GM19463 (cell line): ENCODE data around the gene HS6ST3.
"Not testable (repeated sequence)": the region's sequence is repeated elsewhere in the genome, so short reads cannot be mapped to it uniquely, and the experiment has no call there.

Experiments
- ATAC-seq: cut with Tn5 transposase; IDR thresholded peaks from one replicate; pipeline ENCODE4 v1.9.1; 2021; ENCODE audit warnings: mild to moderate bottlenecking, moderate library complexity; ENCODE audit not compliant: unreplicated experiment

The HS6ST3 gene

DNA sequence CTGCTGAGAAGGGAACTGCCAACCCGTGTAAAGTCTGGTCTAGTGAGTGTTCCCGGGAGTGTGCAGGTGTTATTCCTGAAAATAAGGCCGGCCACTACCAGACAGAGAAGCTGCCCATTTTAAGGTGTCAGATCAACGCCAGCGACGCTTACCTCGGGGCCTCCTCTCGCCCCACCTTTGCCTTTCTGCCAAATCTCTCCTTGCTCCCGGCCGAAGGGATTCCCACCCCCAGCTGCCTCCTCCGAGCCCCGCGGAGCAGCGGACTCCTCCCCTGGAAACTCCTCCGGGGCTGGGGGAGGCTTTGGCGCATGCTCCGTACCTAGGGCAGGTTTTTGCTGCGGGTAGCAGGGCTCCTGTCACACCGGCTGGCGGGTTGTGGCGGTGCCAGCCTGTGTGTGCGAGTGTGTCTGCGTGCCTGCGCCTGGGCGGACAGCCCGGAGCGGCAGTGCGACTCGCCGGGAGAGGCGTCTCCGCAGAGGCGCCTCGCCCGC is at the start of gene HS6ST3:
Gene HS6ST3 (plus strand): TSS at position 359 of the 491 bp plus-strand sequence.
- ATAC-seq = peak; percentile 38

DNA sequence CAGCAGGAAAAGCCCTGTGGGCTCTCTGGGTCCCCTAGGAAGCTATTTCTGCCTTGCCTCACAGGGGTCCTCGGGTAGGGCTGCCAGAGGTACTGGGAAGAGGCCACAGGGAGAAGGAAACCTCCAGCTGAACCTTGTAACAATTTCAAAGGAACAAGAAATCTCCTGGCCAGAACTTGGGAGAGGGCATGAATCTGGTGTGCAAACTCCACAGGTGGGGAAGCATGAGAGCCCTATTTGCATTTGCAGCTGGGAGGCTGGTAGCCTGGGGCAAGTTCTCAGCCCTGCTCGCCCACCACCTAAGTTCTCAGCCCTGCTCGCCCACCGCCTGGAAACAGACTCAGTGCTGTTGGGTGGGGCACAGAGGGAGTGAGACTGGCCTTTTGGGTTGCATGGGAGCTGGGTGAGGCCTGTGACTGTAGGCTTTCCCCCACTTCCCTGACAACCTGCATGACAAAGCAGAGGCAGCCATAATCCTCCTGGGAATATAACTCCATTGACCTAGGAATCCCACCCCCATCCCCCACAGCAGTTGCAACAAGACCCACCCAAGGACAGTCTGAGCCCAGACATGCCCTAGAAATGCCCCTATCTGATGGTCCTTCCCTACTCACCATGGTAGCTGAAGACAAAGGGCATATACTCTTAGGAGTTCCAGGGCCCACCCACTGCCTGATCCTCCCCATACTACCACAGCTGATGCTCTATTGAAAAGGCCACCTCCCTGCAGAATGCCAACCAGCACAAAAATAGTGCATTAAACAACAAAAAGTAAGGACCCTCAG is 48.4 kb upstream of the HS6ST3 start:
- ATAC-seq = no peak

DNA sequence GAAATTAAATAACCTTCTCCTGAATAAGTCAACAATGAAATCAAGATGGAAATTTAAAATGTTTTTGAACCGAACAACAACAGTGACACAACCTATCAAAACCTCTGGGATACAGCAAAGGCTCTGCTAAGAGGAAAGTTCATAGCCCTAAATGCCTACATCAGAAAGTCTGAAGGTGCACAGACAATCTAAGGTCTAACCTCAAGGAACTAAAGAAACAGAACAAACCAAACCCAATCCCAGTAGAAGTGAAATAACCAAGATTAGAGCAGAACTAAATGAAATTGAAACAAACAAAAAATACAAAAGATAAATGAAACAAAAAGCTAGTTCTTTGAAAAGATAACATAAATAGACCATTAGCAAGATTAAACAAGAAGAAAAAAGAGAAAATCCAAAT is 45.7 kb upstream of the HS6ST3 start:
- ATAC-seq = no peak

DNA sequence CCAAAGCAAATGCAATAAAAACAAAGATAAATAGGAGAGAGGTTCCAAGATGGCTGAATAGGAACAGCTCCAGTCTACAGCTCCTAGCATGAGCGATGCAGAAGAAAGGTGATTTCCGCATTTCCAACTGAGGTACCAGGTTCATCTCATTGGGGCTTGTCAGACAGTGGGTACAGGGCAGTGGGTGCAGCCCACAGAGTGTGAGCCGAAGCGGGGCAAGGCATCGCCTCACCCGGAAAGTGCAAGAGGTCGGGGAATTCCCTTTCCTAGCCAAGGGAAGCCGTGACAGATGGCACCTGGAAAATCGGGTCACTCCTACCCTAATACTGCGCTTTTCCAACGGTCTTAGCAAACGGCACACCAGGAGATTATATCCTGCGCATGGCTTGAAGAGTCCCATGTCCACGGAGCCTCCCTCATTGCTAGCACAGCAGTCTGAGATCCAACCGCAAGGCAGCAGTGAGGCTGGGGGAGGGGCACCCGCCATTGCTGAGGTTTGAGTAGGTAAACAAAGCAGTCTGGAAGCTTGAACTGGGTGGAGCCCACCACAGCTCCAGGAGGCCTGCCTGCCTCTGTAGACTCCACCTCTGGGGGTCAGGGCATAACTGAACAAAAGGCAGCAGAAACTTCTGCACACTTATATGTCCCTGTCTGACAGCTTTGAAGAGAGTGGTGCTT is 43.3 kb upstream of the HS6ST3 start:
- not testable (repeated sequence) for ATAC-seq

DNA sequence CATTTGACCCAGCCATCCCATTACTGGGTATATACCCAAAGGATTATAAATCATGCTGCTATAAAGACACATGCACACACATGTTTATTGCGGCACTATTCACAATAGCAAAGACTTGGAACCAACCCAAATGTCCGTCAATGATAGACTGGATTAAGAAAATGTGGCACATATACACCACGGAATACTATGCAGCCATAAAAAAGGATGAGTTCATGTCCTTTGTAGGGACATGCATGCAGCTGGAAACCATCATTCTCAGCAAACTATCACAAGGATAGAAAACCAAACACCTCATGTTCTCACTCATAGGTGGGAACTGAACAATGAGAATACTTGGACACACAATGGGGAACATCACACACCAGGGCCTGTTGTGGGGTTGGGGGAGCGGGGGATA is 39.0 kb upstream of the HS6ST3 start:
- ATAC-seq = not testable (repeated sequence)

GRCh38 chr13:96051491-96051890 is 38.4 kb upstream of the HS6ST3 start:
- ATAC-seq = not testable (repeated sequence)

DNA sequence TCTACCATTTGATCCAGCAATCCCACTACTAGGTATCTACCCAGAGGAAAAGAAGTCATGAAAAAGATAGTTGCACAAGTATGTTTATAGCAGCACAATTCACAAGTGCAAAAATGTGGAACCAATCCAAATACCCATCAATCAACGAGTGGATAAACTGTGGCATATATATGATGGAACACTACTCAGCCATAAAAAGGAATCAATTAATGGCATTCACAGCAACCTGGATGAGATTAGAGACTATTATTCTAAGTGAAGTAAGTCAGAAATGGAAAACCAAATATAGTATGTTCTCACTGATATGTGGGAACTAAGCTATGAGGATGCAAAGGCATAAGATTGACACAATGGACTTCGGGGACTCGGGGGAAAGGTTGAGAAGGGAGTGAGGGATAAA is 38.0 kb upstream of the HS6ST3 start:
- not testable (repeated sequence) for ATAC-seq

DNA sequence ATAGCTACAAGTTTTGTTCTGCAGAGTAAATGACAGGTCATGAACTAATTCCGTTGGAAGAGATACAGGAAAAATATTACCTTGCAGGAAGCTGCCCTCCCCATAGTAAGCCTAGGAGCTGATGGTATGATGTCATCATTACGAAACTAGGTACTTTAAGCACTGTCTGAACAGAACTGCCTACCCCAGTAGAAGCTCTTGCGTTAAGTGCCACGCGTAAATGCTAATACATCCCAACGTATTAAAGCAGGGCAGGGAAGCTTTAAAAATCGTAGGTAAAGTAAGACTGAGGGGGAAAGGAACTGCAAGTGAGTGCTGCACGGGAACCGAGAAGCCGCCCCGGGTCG is 37.3 kb upstream of the HS6ST3 start:
- peak; percentile 37 for ATAC-seq

DNA sequence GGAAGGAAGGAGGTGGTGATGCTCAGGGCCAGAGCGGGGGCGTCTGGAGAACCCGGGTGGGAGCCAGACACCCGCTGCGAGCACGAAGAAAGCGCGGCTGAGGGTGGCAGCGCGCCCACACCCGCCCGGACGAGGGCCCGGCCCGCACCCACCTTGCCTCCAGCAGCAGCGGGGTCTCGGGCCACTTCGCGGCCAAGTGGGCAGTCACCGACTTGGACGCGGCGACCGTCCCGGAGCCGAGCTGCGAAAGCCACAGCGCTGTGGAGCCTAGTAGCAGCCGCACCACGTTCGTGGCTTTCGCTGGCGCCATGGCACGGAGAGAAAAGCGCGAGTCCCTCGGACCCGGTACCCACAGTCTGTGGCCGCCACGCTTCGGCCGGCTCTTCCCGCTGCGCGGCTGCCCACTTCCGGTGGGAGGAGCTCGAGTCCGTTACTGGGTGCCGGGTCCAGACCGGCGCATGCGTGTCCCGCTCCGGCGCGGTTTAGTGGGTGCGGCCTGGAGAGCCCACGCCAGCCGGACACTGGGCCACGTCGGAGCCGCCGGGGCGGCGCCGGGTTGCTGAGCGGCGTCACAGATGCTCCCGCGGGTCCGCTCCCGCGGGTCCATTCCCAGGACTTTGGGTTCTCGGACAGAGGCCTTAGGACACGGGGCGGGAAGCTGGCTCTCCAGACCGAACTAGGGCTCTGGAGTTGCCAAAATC is 36.8 kb upstream of the HS6ST3 start, which contains the start of gene UGGT2:
Gene UGGT2 (minus strand): TSS at position 399 of the 701 bp plus-strand sequence. CDS start 89 bp downstream, at position 310.
- ATAC-seq = peak; percentile 97

- no peak for ATAC-seq
These were observed 24.1 kb upstream of the HS6ST3 start for GRCh38 chr13:96065849-96066248.

DNA sequence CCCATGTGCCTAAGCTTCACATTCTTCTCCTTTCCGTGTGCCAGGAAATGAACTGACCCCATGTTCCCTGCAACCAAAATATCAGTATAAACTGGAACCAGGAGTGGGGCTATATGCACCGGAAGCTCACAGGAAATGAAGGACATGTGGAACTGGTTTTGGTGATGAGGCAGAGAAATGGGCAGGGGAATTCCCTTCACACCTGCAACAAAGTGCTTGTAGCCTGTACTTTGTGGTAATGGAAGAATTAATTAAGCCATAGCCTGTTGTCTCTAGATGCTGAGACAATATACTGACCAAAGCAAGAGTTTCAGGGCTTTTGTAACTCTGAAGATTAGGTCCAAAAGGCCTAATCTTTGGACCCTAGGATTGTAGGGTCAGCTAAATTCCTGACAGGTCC is 21.2 kb upstream of the HS6ST3 start:
- ATAC-seq = no peak

GRCh38 chr13:96071504-96071903 is 18.4 kb upstream of the HS6ST3 start:
- no peak for ATAC-seq

GRCh38 chr13:96072392-96072791 is 17.5 kb upstream of the HS6ST3 start:
- no peak for ATAC-seq

DNA sequence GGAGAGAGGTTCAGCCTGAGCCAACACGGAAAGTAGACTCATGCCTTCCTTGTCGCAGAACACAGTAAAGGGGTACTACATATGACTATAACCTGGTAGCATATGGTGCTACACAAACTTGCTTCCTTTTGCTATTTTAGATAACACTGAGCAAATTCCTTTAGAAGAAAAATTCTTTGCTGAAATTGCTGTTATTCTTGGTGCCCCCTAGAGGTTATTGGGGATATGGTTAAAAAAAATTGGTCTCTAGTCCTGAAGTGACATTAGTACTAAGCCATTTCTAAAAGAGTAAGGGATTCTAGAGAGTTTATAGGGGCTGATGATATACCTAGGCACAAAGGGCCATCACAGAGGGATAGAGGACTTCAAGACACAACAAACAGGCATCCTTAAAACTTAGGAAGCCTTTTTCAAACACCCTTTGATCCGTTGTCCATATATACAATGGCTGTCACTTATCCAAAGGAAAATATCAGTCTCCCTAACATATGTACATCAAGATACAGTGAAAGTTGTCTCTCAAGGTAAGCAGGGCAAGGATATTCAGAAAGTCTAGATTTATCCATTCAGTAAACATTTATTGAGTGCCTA is 13.9 kb upstream of the HS6ST3 start:
- no peak for ATAC-seq

GRCh38 chr13:96080676-96081075 is 9.2 kb upstream of the HS6ST3 start:
- no peak for ATAC-seq

GRCh38 chr13:96081888-96082287 is 8.0 kb upstream of the HS6ST3 start:
- no peak for ATAC-seq

DNA sequence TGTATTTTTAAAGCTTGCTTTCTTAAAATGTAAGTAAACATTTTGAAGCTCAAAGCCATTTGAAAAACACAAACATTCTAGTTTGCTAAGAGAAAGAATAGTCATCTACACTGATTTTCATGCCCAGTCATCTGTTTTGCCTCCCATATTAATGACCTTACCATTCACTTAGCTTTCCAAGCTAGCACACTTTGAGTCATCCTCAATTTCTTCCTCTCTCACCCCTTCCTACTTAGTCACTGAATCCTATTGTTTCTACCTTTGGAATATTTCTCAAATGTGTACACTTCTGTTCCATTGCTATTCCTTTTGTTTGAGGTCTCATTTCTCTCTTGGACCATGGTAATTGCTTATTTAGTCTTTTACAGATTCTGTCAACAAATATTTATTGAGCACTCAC is 7.3 kb upstream of the HS6ST3 start:
- no peak for ATAC-seq

DNA sequence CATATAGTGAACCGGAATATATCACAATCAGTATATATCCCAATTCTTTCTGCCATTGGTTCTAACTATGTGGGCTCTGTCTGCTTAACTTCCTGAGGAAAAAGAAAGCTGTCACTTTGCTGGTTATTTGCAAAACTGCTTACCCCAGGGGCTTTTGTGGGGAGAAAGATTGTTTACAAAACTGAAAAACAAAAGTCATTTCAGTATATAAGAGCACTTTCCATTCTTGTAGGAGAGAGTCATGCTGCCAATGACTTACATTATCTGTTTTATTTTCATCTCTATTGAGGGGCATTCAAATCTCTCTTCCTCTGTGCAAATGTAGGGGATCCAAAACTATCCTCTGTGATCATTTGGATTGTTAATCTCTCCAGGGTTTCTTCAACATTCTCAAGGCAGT is 3.2 kb upstream of the HS6ST3 start:
- ATAC-seq = no peak

GRCh38 chr13:96089139-96089538 is 768 bp upstream of the HS6ST3 start:
- ATAC-seq = no peak

- peak; percentile 37 for ATAC-seq
These were observed 564 bp downstream of the HS6ST3 start for GRCh38 chr13:96090240-96091101.
